ENCODE measurements around the gene ITSN2.
A peak's percentile ranks its signal among the peaks of the same experiment; 100 is the strongest.

The ITSN2 gene

DNA sequence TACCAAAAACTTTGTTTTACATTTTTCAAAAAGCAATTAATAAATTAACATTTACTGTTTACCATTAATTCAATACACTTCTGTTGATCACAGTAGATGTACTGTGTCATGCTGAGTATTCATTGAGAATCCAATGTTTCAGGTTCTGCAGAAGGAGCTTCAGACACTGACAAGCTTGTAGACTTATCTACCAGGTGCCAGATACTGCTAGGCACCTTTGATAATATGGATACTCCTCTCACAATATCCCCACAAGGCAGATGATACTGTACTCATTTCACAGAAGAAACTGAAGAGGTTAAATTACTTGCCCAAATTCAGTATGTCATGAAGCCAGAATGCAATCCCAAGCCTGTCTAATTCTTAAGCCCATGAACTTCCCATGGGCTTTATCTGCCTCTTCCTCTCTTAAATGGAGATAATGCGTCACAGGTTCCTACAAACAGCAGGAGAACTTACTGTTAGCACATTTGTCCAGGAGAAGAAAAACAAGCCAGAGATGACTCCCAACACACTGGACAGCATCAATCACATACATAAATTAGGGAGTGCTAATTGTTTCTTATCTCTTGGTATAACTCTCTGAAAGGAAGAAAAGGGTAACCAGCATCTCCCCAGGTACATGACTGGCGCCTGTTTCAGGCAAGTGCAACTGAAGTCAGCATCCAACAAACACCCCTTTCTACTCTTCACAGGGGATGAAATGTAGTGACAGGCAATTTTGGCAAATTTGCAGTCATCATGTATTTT is 27.4 kb downstream of the ITSN2 start:
- DNase-seq (ENCODE audit: low spot score) = no peak

DNA sequence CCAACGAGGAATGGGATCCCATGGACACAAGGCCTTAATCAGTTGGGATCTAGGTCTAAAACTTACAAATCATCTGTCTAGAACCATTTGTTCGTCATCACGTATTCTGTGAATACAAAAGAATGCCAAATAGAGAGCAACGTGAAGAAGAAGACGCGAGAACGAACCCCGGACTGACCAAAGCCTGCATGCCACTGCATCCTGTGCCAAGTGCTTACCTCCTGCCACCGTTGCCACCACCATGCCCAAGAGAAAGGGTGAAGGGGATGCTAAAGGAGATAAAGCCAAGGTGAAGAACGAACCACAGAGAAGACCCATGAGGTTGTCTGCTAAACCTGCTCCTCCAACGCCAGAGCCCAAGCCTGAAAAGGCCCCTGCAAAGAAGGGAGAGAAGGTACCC is 30.2 kb downstream of the ITSN2 start:
- DNase-seq (ENCODE audit: low spot score) = no peak

DNA sequence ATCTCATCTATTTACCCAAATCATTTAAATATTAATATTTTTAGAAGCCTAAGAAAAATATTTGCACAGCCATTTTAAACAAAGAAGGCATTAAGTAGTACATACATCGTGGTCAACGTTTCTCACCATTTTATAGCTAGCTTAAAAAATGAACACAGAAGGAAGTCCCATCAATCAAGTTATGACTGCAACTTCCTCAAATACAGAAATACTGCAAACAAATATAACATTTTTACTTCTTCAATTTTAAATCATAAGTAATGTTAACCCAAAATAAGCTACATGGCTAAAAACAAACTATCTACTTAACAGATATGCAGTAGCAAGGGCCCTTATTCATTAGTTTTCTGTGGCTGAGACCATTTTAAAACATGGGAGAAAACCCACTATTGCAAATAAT is 30.6 kb downstream of the ITSN2 start:
- DNase-seq (ENCODE audit: low spot score) = no peak

DNA sequence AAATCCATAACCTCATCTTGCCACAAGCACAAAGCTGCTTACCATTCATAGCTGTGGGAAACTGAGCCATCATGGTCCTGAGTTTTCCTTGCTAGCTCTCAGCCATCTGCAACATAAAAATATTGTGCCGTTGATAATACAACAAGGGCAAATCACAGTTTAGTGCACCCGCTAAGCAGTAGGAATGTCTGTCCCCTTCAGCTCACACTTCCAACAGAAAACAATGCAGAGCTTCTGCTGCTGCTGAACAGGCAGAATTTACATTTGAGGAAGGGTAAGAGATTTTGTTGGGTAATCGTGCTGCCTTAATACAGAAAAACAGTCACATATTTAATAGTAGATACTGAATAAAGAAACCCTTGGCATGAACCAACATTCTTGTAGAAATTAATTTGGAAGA is 32.3 kb downstream of the ITSN2 start:
- no peak for DNase-seq (ENCODE audit: low spot score)

- peak; percentile 17 for DNase-seq (ENCODE audit: low spot score)
Observed at GRCh38 chr2:24317491-24317920, 42.8 kb downstream of the ITSN2 start.

GRCh38 chr2:24315669-24316068 is 44.7 kb downstream of the ITSN2 start:
- DNase-seq (ENCODE audit: low spot score) = no peak

DNA sequence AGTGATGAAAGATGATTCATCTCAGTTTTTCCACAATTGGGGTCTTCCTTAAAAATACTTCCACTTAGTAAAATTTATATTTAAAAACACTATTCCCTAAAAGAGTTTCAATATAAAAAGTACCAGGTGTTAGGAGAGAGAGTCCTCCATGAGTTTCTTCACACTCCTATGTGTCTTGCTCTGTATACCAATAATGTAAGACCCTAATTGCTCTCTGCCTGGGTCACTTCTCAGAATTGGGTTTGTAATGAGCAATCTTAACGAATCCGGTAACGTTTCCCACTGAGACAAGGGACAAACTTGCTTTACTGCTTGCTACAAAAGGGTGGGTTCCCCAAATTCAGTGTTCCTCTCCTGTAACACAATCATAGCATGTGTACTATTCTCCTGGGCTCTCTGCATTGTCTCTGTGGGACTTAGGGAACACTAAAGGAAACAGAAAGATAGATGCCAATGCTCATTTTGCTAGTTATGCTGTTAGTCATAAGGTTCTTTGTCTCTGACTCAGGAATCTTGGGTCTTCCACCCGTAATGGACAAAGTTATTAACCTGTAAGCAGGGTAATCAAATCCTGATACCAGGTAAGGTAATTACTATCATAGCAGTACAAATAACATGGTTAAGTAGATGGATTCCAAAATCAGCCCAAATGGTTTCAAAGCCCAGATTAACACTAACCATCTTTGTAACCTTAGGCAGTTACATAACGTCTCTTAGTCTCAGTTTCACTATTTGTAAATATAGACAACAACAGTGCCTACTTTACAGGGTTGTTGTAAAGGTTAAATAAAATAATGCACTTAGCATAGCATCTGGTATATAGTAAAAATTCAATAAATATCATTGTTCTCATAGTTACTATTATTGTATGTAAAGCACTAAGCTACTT is 46.3 kb downstream of the ITSN2 start:
- peak; percentile 27 for DNase-seq (ENCODE audit: low spot score)

DNA sequence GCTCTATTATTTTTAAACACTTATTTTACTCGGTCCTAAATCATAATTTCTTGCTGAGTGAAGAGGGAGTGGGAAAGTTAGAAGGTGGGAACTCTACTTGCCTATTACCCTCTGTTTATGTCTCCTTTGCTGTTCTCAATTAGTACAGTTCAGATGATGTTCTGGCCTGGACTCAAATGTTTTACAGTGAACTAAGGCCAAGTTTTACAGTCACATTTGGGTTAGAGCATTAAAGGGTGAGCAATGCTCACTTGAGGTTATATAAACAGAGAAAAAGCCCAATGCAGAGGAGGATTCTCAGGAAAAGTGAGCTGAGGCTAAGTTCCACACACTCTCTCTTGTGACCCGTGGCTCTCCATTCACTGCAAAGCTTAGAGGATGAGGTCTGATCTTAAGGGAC is 52.4 kb downstream of the ITSN2 start:
- no peak for DNase-seq (ENCODE audit: low spot score)

DNA sequence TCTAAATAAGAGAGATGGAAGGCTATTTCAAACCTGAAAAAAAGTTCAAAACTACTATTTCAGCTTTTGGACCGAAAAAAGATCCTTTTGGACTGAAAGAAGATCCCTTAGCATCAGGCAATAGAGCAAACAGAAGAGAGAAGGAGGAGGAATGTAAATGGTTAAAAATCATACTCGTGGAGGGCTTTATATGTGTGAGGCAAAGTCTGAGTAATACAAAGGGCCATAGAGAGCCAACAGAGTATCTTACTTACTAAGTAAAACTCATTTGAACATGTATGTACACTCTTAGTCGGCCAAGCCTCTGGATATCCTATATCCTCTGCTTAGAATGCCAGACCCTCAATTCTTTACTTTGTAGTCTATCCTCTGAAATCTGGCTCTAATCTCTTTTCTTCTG is 55.7 kb downstream of the ITSN2 start:
- DNase-seq (ENCODE audit: low spot score) = no peak

- peak; percentile 85 for DNase-seq (ENCODE audit: low spot score)
Observed at GRCh38 chr2:24304098-24304497, 56.2 kb downstream of the ITSN2 start.

GRCh38 chr2:24301599-24301998 is 58.7 kb downstream of the ITSN2 start:
- no peak for DNase-seq (ENCODE audit: low spot score)

GRCh38 chr2:24297663-24298062 is 62.7 kb downstream of the ITSN2 start:
- no peak for DNase-seq (ENCODE audit: low spot score)

DNA sequence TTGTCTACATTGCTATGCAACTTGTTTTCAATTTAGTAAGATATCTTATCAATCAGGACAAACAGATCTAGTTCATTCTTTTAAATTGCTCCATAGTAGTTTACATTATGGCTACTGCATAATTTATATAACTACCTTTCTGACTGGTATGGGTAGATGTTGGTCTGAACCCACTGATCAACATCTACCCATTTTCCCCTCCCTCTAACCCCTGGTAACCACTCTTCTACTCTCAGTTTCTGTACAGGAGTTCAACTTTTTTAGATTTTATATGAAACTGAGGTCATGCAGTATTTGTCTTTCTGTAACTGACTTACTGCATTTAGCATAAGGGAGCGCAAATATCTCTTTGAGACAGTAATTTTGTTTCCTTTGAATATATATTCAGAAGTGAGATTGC is 73.2 kb downstream of the ITSN2 start:
- no peak for DNase-seq (ENCODE audit: low spot score)

DNA sequence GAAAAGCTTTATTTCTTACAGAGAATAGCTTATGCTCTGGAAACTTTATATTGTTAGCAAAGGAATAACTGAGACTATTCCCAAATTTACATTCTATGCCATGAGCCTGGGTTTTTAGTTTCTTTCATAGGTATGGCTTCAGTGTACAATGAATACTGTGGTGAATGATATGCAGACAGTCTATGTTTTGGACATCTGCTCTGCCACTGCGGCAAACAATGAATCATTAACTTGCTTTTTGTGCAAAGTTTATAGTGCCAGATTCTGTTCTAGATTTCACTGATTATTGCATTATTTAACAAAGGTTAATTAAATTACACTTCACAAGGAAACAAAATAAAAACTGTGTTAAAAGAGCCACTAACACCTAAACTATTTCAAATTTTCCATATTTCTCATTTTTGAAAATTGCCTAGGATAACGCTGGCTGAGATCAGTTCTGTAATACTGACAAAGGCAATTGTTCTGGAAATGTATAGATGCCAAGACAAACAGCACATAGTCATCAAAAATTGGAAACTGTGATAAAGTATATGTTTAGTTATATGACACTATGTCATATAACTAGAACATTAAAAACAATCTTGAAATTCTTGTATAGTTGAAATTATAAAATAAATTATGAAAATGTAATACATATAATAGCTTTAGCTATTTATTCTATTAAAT is 74.7 kb downstream of the ITSN2 start:
- no peak for DNase-seq (ENCODE audit: low spot score)

GRCh38 chr2:24280645-24281044 is 79.7 kb downstream of the ITSN2 start:
- no peak for DNase-seq (ENCODE audit: low spot score)

DNA sequence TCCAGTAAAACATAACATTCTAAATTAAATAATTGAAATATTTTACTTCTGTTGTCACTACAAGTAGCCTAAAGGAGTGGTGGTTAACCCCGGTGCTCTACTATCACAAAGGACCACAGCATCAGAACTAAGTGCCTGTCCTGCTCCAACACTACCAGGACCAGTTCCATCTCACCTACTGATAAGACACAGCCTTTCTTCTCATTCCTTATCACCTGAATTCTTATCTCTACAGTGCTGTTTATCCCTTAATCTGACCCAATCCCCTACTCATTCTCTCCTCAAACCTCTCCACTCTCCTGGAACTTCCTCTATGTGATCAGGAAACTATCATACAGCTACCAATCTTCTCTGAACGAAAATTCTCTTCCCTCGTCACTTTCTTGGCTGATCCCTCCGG is 80.2 kb downstream of the ITSN2 start:
- DNase-seq (ENCODE audit: low spot score) = no peak

DNA sequence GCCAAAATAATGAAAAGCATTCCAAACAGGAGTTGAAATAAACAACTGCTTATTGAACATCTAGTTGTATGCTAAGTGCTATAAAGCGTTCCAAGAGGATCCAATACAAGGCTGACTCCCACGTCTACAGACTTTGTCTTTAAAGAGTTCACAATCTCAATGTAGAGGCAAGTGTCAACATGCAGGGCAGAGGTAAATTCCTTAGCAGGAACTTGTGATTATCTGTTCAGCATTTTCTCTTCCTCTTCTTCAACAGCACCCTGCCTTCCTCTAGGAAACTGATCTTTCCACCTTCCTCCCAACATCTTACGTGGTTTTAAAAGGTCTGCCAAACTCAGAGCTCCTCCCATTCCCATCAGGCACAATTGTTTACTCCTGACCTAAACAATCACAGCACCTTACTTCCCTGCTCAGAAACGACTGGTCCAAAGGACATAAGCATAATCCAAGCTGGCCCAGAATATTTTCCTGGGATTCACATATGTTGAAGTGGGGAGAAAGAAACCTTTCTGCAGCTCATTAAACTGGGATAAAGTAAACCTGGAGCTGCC is 83.9 kb downstream of the ITSN2 start:
- no peak for DNase-seq (ENCODE audit: low spot score)

- no peak for DNase-seq (ENCODE audit: low spot score)
Observed at GRCh38 chr2:24274809-24275208, 85.5 kb downstream of the ITSN2 start.

DNA sequence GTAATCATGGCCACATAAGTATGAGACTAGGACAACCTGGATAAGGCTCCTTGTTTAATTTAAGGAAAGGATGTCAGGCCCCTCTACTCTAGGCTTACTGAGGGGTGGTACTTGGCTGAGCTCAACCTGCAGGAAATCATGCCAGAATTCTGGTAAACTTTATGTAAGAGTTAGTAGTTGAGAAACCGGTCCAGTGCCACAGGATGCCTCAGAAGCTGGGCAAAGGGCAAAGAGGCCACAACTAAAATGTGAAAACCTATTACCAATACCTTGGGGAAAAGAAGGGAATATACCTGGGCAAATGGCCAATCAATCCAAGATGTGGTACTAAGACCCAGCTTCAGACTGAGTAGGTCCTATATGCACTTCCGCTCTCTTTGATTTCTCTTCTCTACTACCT is 86.7 kb downstream of the ITSN2 start:
- no peak for DNase-seq (ENCODE audit: low spot score)

- no peak for DNase-seq (ENCODE audit: low spot score)
Observed at GRCh38 chr2:24272907-24273306, 87.4 kb downstream of the ITSN2 start.

GRCh38 chr2:24272161-24272802 is 88.1 kb downstream of the ITSN2 start:
- DNase-seq (ENCODE audit: low spot score) = no peak

- DNase-seq (ENCODE audit: low spot score) = no peak
Observed at GRCh38 chr2:24269265-24269664, 91.1 kb downstream of the ITSN2 start.

All from GM03348 (cell line).